ENCODE results near the gene PSME4.

DNA sequence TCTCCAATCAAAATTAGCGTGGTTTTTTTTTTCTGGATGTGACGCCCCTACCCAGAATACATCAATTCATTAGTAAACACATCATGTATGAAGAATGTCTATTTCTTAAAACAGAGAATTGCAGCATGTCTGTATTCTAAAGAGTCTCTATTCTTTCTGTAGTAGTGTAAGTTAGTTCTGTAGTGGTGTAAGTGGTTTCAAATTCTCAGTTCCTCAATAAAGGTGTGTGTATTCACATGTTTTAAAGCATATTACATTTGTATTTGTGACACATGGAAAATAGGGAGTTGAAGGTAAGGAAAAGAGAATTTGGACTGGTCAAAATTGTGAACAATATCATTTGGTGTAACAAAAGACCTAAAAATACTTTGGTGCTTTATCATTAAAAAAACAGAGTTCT is 103.0 kb downstream of the PSME4 start:
- TF ChIP-seq, protein P1, sequence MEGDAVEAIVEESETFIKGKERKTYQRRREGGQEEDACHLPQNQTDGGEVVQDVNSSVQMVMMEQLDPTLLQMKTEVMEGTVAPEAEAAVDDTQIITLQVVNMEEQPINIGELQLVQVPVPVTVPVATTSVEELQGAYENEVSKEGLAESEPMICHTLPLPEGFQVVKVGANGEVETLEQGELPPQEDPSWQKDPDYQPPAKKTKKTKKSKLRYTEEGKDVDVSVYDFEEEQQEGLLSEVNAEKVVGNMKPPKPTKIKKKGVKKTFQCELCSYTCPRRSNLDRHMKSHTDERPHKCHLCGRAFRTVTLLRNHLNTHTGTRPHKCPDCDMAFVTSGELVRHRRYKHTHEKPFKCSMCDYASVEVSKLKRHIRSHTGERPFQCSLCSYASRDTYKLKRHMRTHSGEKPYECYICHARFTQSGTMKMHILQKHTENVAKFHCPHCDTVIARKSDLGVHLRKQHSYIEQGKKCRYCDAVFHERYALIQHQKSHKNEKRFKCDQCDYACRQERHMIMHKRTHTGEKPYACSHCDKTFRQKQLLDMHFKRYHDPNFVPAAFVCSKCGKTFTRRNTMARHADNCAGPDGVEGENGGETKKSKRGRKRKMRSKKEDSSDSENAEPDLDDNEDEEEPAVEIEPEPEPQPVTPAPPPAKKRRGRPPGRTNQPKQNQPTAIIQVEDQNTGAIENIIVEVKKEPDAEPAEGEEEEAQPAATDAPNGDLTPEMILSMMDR (IDR thresholded peaks at IDR 0.05 in 8 of 11, conservative IDR thresholded peaks at IDR 0.05 in 3 of 11), result no peak
- TF ChIP-seq POLR2AphosphoS5 (IDR thresholded peaks at IDR 0.05) (no peak), POLR2A (IDR thresholded peaks at IDR 0.05) (no peak)

All from spleen (tissue), 7 donors.